ENCODE measurements around the gene CCR8.
A peak's percentile ranks its signal among the peaks of the same experiment; 100 is the strongest.

- TF ChIP-seq POLR2A (IDR thresholded peaks at IDR 0.05), result no peak
- peak; percentile 87 to 94 (median 90) for TF ChIP-seq CTCF (IDR thresholded peaks at IDR 0.05)
Observed at GRCh38 chr3:39291903-39292329, 37.6 kb upstream of the CCR8 start.
